Measurements from ENCODE around the gene TANGO2.

GRCh38 chr22:20083157-20083890 is 62.4 kb downstream of the TANGO2 start:
- TF ChIP-seq BHLHE40 (IDR thresholded peaks at IDR 0.05; ENCODE audit: borderline replicate concordance) (no peak), NFRKB (IDR thresholded peaks at IDR 0.05) (no peak), ARNT (IDR thresholded peaks at IDR 0.05) (no peak), L3MBTL2 (conservative IDR thresholded peaks at IDR 0.05) (no peak), SUZ12 (IDR thresholded peaks at IDR 0.05) (no peak), ELF4 (IDR thresholded peaks at IDR 0.05) (no peak), FOXK2 (IDR thresholded peaks at IDR 0.05) (no peak), CTBP1 (IDR thresholded peaks at IDR 0.05; ENCODE audit: borderline replicate concordance) (no peak), FOXM1 (IDR thresholded peaks at IDR 0.05; ENCODE audit: borderline replicate concordance) (no peak), TARDBP (IDR thresholded peaks at IDR 0.05) (no peak), HDGF (IDR thresholded peaks at IDR 0.05; ENCODE audit: borderline replicate concordance) (no peak), LEF1 (IDR thresholded peaks at IDR 0.05; ENCODE audit: borderline replicate concordance) (no peak), FOXA1 (IDR thresholded peaks at IDR 0.05) (no peak)
